ENCODE data around the gene TRIM9. TPM values are rescaled to one million over a fixed set of nuclear protein-coding genes. Genes with fewer than 3 reads are reported as not detected.

The TRIM9 gene
- total RNA-seq, 2 donors from 2014 or later = 0.46 to 6.5 TPM

- 70% methylated on average over 12 of the region's 12 CpGs for WGBS
- Histone ChIP-seq H3K4me3 (no peak overlapping the region), H3K9me3 (no peaks in the 10 kb centered on the region), H3K36me3 (no peaks in the 10 kb centered on the region), H3K27me3 (replicated peaks; ENCODE audit: insufficient read depth) (no peaks in the 10 kb centered on the region), H3K27ac (no peak overlapping the region), H3K4me1 (replicated peaks) (no peaks in the 10 kb centered on the region)
- TF ChIP-seq POLR2AphosphoS5 (IDR thresholded peaks at IDR 0.05) (no peak), CTCF (IDR thresholded peaks at IDR 0.05) (no peak), POLR2A (IDR thresholded peaks at IDR 0.05) (no peak)
- DNase-seq (ENCODE audit: low spot score) = no peak
- intact Hi-C loops (cut with DNase I) = no loop called here
Observed at GRCh38 chr14:50985859-50986331, 109.0 kb downstream of the TRIM9 start.

GRCh38 chr14:50985124-50985858 is 109.6 kb downstream of the TRIM9 start:
- H3K27me3 ChIP-seq (replicated peaks; ENCODE audit: insufficient read depth) = no peaks in the 10 kb centered on the region
- H3K4me1 ChIP-seq (replicated peaks) = no peaks in the 10 kb centered on the region
- H3K36me3 ChIP-seq = no peaks in the 10 kb centered on the region
- 83% methylated on average over 13 of the region's 13 CpGs for WGBS
- intact Hi-C loops (cut with DNase I) = no loop called here
- no peak overlapping the region for H3K4me3 ChIP-seq
- no peaks in the 10 kb centered on the region for H3K9me3 ChIP-seq
- H3K27ac ChIP-seq = no peak overlapping the region
- TF ChIP-seq POLR2A (IDR thresholded peaks at IDR 0.05) (no peak), POLR2AphosphoS5 (IDR thresholded peaks at IDR 0.05) (no peak), CTCF (IDR thresholded peaks at IDR 0.05) (no peak)
- DNase-seq (ENCODE audit: low spot score) = no peak

- Histone ChIP-seq H3K4me1 (replicated peaks) (no peaks in the 10 kb centered on the region), H3K27ac (no peak overlapping the region), H3K36me3 (no peaks in the 10 kb centered on the region), H3K9me3 (no peaks in the 10 kb centered on the region), H3K27me3 (replicated peaks; ENCODE audit: insufficient read depth) (no peaks in the 10 kb centered on the region), H3K4me3 (no peak overlapping the region)
- DNase-seq (ENCODE audit: low spot score) = no peak
- no peak for TF ChIP-seq CTCF (IDR thresholded peaks at IDR 0.05)
- intact Hi-C loops (cut with DNase I) = no loop called here
- 86% methylated on average over 2 of the region's 2 CpGs for WGBS
Observed at GRCh38 chr14:50984036-50984710, 110.7 kb downstream of the TRIM9 start.

- no peak for DNase-seq (ENCODE audit: low spot score)
- Histone ChIP-seq H3K27me3 (replicated peaks; ENCODE audit: insufficient read depth) (no peaks in the 10 kb centered on the region), H3K9me3 (no peaks in the 10 kb centered on the region), H3K27ac (no peak overlapping the region), H3K36me3 (no peaks in the 10 kb centered on the region), H3K4me3 (no peak overlapping the region), H3K4me1 (replicated peaks) (no peaks in the 10 kb centered on the region)
- intact Hi-C loops (cut with DNase I) = no loop called here
- WGBS = 63% methylated on average over 5 of the region's 5 CpGs
- TF ChIP-seq POLR2AphosphoS5 (IDR thresholded peaks at IDR 0.05) (no peak), CTCF (IDR thresholded peaks at IDR 0.05) (no peak), POLR2A (IDR thresholded peaks at IDR 0.05) (no peak)
Observed at GRCh38 chr14:50979941-50980850, 114.7 kb downstream of the TRIM9 start.
